OCI-LY7 (cell line): ENCODE results near the gene BDP1. TPM values are rescaled to one million over a fixed set of nuclear protein-coding genes. Genes with fewer than 3 reads are reported as not detected.
"Not testable (repeated sequence)": the region's sequence is repeated elsewhere in the genome, so short reads cannot be mapped to it uniquely, and the experiment has no call there.

Source experiments
- BruUV-seq: library from RNA; stranded (reverse); fragments of 400-500 nt; replicated peaks from 2 replicates; lab custom pipeline; 2021; lab: Mats Ljungman, UMichigan
- CTCF ChIA-PET: fragments of 300-600 bp; sonication (Branson Sonifier 250); formaldehyde crosslinking; loops from one replicate; lab custom pipeline; 2022; ENCODE audit warnings: antibody characterized with exemption; ENCODE audit not compliant: unreplicated experiment; lab: Charles Lee
- POLR2A ChIA-PET: fragments of 300-600 bp; sonication (Branson Sonifier 250); formaldehyde crosslinking; loops from one replicate; lab custom pipeline; 2022; ENCODE audit warnings: antibody characterized with exemption; lab: Charles Lee
- DNase-seq: peaks from one replicate; pipeline ENCODE4 v3.0.0-alpha.2; 2015; ENCODE audit warnings: low spot score
- H2AFZ ChIP-seq: fragments of 200-600 bp; sonication (generic), shearing (Covaris generic); 2 replicates; pipeline ENCODE4 v1.6.1; 2014; ENCODE audit warnings: mild to moderate bottlenecking, antibody characterized with exemption, low read length, moderate library complexity
- H3K27ac ChIP-seq: fragments of 200-600 bp; sonication (generic); 2 replicates; pipeline ENCODE4 v1.5.1; 2014; ENCODE audit warnings: mixed run types, low read depth, mild to moderate bottlenecking, moderate library complexity, low read length, inconsistent platforms; ENCODE audit not compliant: poor library complexity, severe bottlenecking
- H3K36me3 ChIP-seq: fragments of 200-600 bp; sonication (generic); 2 replicates; pipeline ENCODE4 v1.6.1; 2014; ENCODE audit warnings: mild to moderate bottlenecking, antibody characterized with exemption, low read length, moderate library complexity, mixed read lengths; ENCODE audit not compliant: insufficient read depth
- H3K4me1 ChIP-seq: fragments of 200-600 bp; sonication (generic); 2 replicates; pipeline ENCODE4 v1.5.1; 2014; ENCODE audit warnings: mild to moderate bottlenecking, low read length; ENCODE audit not compliant: insufficient read depth, poor library complexity, severe bottlenecking
- H3K4me2 ChIP-seq: fragments of 200-600 bp; sonication (generic); 2 replicates; pipeline ENCODE4 v1.6.1; 2014; ENCODE audit warnings: mild to moderate bottlenecking, low read length
- H3K4me3 ChIP-seq: fragments of 200-600 bp; sonication (generic); 2 replicates; pipeline ENCODE4 v1.5.1; 2014; ENCODE audit warnings: mild to moderate bottlenecking, low read depth, low read length; ENCODE audit not compliant: poor library complexity, severe bottlenecking
- H3K79me2 ChIP-seq: fragments of 200-600 bp; sonication (generic); 2 replicates; pipeline ENCODE4 v1.6.1; 2016; ENCODE audit warnings: low read depth, mild to moderate bottlenecking, low read length, moderate library complexity, mixed read lengths; ENCODE audit not compliant: insufficient read depth
- H3K9me2 ChIP-seq: fragments of 200-600 bp; sonication (generic); 2 replicates; pipeline ENCODE4 v1.6.1; 2016; ENCODE audit warnings: mild to moderate bottlenecking, low read length, mixed read lengths; ENCODE audit not compliant: insufficient read depth
- H3K9me3 ChIP-seq: fragments of 200-600 bp; sonication (generic); 2 replicates; pipeline ENCODE4 v1.6.1; 2014; ENCODE audit warnings: mild to moderate bottlenecking, mixed run types, low read length, mixed read lengths
- H4K20me1 ChIP-seq: fragments of 200-600 bp; sonication (generic); 2 replicates; pipeline ENCODE4 v1.6.1; 2014; ENCODE audit warnings: mild to moderate bottlenecking, antibody characterized with exemption, low read length, moderate library complexity, mixed read lengths; ENCODE audit not compliant: insufficient read depth
- EZH2phosphoT487 ChIP-seq: fragments of 200-600 bp; sonication (generic); IDR thresholded peaks from 2 replicates; pipeline ENCODE4 v1.6.1; 2018; ENCODE audit warnings: low read depth, borderline replicate concordance, mild to moderate bottlenecking, mixed run types, antibody characterized with exemption, low read length, moderate library complexity, mixed read lengths
- intact Hi-C: fragments of 100-400 bp; cut with micrococcal nuclease; formaldehyde crosslinking; loops from one replicate; pipeline ENCODE4 v1.10.0; 2022; ENCODE audit not compliant: unreplicated experiment
- total RNA-seq, 2 experiments: library from RNA; depleted of rRNA in 1 of 2; stranded (reverse); fragments of >200 nt in 1 of 2; shearing (Covaris generic) in 1 of 2; gene quantifications; 2 replicates each; pipeline ENCODE4 v1.2.3, GENCODE V29; 2014 to 2022
- TF ChIP-seq, protein P1 (sequence below): fragments of 200-600 bp; sonication (generic); conservative IDR thresholded peaks from 2 replicates; pipeline ENCODE4 v1.5.1; 2014; ENCODE audit warnings: mild to moderate bottlenecking, antibody characterized with exemption, low read length, moderate library complexity, mixed read lengths

BDP1 gene
- total RNA-seq, 2 experiments from 2014 or later, result 29.2 to 37.3 TPM

DNA sequence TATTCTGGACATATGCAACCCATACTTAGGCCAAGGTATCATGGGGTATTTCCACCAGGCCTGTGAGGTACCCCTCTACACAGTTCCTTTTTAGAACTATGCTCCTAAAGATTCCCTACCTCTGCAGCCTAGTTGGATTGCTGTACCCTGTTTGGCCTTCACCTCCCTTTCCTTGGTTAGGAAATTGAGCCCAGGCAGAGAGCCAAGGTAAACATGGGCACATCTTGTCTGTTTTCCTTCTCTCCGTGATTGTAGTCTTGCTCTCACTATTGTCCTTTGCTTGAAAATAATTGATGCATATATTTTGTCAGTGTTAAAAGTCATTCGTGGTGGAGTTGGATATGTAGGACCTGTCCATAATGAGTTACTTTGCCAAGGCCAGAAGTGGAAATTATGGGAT is 26.7 kb downstream of the BDP1 start:
- intact Hi-C loops, result no loop called here
- H3K36me3 ChIP-seq, result peaks cover 94% of the 10 kb centered on the region
- ChIA-PET CTCF (no interaction called here), POLR2A (no interaction called here)
- H3K9me3 ChIP-seq, result no peaks in the 10 kb centered on the region
- H3K4me1 ChIP-seq, result no peaks in the 10 kb centered on the region
- no peaks in the 10 kb centered on the region for H4K20me1 ChIP-seq
- H3K27ac ChIP-seq, result no peak overlapping the region
- no peak overlapping the region for H3K4me2 ChIP-seq
- H3K9me2 ChIP-seq, result no peaks in the 10 kb centered on the region
- H3K4me3 ChIP-seq, result no peak overlapping the region
- H2AFZ ChIP-seq, result no peak overlapping the region
- TF ChIP-seq, protein P1, sequence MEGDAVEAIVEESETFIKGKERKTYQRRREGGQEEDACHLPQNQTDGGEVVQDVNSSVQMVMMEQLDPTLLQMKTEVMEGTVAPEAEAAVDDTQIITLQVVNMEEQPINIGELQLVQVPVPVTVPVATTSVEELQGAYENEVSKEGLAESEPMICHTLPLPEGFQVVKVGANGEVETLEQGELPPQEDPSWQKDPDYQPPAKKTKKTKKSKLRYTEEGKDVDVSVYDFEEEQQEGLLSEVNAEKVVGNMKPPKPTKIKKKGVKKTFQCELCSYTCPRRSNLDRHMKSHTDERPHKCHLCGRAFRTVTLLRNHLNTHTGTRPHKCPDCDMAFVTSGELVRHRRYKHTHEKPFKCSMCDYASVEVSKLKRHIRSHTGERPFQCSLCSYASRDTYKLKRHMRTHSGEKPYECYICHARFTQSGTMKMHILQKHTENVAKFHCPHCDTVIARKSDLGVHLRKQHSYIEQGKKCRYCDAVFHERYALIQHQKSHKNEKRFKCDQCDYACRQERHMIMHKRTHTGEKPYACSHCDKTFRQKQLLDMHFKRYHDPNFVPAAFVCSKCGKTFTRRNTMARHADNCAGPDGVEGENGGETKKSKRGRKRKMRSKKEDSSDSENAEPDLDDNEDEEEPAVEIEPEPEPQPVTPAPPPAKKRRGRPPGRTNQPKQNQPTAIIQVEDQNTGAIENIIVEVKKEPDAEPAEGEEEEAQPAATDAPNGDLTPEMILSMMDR, result no peak
- TF ChIP-seq EZH2phosphoT487, result no peak
- H3K79me2 ChIP-seq, result no peaks in the 10 kb centered on the region
- no TSS peak for BruUV-seq
- no peak for DNase-seq

DNA sequence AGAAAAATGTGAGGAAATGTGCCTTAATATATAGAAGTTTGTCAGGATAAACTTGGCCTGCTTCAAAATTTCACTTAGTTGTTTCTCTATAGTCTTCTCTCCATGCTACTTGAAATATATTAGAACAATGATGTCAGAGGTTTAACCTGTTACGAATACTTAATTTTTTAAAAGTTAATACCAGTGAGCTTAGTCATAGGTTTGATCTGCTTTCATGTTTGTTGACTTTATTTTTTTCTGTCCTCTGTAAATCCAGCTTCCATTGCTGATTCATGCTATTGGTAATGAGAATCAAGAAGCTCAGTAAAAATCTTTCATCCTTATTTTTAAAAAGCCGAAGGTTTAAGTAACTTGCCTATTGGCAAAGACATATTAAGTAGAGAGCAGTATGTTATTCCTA is 27.9 kb downstream of the BDP1 start:
- H3K4me1 ChIP-seq, result no peaks in the 10 kb centered on the region
- intact Hi-C loops, result no loop called here
- CTCF ChIA-PET, result no interaction called here
- H3K4me3 ChIP-seq, result no peak overlapping the region
- H3K27ac ChIP-seq, result no peak overlapping the region
- TF ChIP-seq, protein P1, result no peak
- TF ChIP-seq EZH2phosphoT487, result no peak
- H3K9me2 ChIP-seq, result no peaks in the 10 kb centered on the region
- no peak overlapping the region for H2AFZ ChIP-seq
- H3K79me2 ChIP-seq, result no peaks in the 10 kb centered on the region
- no peak overlapping the region for H3K4me2 ChIP-seq
- no peaks in the 10 kb centered on the region for H4K20me1 ChIP-seq
- H3K9me3 ChIP-seq, result no peaks in the 10 kb centered on the region
- POLR2A ChIA-PET, result no interaction called here
- peaks cover 94% of the 10 kb centered on the region for H3K36me3 ChIP-seq
- no peak for DNase-seq
- no TSS peak for BruUV-seq

GRCh38 chr5:71492817-71493615 is 37.6 kb downstream of the BDP1 start:
- CTCF ChIA-PET, result no interaction called here
- H4K20me1 ChIP-seq, result no peaks in the 10 kb centered on the region
- H3K9me3 ChIP-seq, result no peaks in the 10 kb centered on the region
- no peak overlapping the region for H3K4me2 ChIP-seq
- H3K9me2 ChIP-seq, result no peaks in the 10 kb centered on the region
- no peaks in the 10 kb centered on the region for H3K79me2 ChIP-seq
- no peaks in the 10 kb centered on the region for H3K4me1 ChIP-seq
- TF ChIP-seq EZH2phosphoT487, result no peak
- TF ChIP-seq, protein P1, result no peak
- no peak overlapping the region for H3K4me3 ChIP-seq
- intact Hi-C loops, result no loop called here
- H2AFZ ChIP-seq, result no peak overlapping the region
- no peak for DNase-seq
- H3K36me3 ChIP-seq, result peaks cover 94% of the 10 kb centered on the region
- no TSS peak for BruUV-seq
- H3K27ac ChIP-seq, result no peak overlapping the region
- POLR2A ChIA-PET, result no interaction called here

DNA sequence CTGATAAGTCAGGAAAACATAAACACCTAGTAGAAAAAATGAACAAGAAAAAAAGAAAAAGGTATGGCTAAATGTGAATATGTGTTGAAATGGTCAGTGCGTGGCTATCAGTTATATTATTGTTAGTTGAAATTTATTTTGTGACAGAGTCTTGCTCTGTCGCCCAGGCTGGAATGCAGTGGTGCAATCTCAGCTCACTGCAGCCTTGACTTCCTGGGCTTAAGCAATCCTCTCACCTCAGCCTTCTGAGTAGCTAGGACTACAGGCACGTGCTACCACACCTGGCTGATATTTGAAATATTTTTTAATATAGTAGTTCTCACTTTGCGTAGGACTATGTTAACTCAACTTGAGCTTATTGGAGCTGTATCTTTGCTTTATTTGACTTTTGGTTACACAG is 38.8 kb downstream of the BDP1 start:
- H4K20me1 ChIP-seq, DNase-seq, BruUV-seq, H3K9me3 ChIP-seq, H2AFZ ChIP-seq, CTCF ChIA-PET, H3K27ac ChIP-seq, H3K4me1 ChIP-seq, H3K79me2 ChIP-seq, intact Hi-C loops, H3K4me2 ChIP-seq, H3K4me3 ChIP-seq, H3K9me2 ChIP-seq: not testable (repeated sequence)
- POLR2A ChIA-PET, result interaction anchor here (0.8 to 1.8 kb wide), 2 partner anchors 16 to 45 kb away, joined by 3 to 8 read pairs; no protein-coding TSS in a partner anchor
- peaks cover 92% of the 10 kb centered on the region for H3K36me3 ChIP-seq
